HL-60/S4 treated with retinoic acid at 250 ng/mL for 4 days and 3 days (cell line): ENCODE measurements around the gene RCOR1.

ENCODE experiments used
- in situ Hi-C: fragments of 300-500 bp; cut with MboI; formaldehyde crosslinking; loops from 2 replicates; pipeline ENCODE4 v1.7.0; 2022; ENCODE audit warnings: low sequenced_read_pairs

The RCOR1 gene

DNA sequence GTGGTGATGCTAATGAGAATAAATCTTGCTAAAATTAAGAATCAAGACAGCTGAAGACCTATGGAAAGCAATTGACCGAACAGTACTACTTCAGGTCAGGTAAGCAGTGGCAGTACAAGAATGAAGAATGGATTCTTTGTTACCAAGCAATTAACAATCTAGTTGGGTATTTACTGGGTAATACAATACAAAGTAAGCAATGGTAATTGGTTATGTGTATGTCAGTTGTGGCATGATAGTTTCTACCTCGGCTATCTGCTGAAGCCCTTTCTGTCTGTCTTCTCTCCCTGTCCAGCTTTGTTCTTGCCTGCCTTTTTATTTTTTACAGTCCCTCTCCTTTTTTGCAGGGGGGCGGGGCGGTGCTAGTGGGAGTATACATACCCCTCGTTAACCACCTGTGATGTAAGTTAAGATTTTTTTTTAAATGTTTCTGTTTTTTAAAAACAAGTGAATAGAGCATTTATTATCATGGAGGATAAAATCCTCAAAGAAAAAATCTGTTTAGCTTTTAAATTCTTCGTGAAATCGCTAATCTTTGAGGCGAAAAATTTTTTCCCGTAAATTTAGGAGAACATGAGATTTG lies 75.9 kb downstream of the RCOR1 start:
- in situ Hi-C loops: no loop called here

DNA sequence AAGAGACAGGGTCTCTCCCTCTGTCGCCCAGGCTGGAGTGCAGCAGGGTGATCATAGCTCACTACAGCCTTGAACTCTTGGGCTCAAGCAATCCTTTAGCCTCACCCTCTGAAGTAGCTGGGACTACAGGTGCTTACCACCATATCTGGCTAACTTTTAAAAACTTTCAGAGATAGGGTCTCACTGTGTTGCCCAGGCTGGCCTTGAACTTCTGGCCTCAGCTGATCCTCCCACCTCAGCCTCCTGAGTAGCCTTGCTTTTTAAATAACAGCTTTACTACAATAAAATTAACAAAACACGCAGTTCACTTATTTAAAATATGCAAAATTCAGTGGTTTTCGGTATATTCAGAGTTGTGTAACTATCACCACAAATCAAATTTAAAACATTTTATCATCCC lies 79.0 kb downstream of the RCOR1 start:
- in situ Hi-C loops: no loop called here

DNA sequence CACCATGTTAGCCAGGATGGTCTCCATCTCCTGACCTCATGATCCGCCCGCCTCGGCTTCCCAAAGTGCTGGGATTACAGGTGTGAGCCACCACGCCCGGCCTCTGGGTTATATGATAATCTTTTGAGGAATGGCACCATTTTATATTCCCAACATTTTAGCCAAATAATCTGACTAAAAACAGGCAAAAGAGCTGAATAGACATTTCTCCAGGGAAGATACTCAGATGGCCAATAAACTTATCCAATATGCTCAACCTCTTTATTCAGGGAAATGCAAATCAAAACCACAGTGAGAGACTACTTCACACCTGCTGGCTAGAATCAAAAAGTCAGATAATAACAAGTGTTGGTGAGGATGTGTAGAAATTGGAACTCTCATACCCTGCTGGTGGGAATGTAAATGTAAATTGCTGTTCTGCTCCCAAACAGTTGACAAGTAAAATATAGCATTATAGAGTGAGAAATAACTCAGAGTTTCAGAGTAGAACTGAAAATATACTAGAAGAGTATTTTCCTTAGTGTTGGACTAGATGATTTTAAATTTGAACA lies 80.0 kb downstream of the RCOR1 start:
- in situ Hi-C loops: no loop called here

DNA sequence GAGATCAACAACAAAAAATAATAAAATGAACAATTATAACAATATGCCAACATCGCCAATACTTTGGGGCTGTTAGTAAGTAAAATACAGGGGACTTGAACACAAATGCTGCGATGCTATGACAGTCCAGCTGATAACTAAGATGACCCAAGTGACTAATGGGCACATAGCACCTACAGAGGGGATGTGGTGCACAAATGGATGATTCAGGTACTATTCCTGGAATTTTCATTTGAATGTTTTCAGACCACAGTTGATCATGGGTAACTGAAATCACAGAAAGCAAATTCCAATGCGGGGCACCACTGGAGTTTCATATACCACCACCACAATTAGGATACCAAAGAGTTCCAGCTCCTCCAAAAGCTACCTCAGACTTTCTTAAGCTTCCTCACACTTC lies 82.9 kb downstream of the RCOR1 start:
- in situ Hi-C loops: loop anchor here (25.0 kb wide), 1 partner anchor 612 kb away; no protein-coding TSS in a partner anchor

DNA sequence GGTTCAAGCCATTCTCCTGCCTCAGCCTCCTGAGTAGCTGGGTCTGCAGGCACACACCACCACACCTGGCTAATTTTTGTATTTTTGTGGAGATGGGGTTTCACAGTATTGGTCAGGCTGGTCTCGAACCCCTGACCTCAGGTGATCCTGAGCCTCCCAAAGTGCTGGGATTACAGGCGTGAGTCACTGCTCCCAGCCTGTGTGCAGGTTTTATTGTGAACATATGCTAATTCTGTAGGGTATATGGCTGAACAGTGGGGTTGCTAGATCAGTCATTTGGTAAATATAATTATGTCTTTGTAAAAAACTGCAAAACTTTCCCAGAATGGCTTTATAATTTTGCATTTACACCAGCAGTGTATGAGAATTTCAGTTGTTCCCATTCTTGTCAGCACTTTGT lies 85.9 kb downstream of the RCOR1 start:
- in situ Hi-C loops: loop anchor here (25.0 kb wide), 1 partner anchor 609 kb away; no protein-coding TSS in a partner anchor

DNA sequence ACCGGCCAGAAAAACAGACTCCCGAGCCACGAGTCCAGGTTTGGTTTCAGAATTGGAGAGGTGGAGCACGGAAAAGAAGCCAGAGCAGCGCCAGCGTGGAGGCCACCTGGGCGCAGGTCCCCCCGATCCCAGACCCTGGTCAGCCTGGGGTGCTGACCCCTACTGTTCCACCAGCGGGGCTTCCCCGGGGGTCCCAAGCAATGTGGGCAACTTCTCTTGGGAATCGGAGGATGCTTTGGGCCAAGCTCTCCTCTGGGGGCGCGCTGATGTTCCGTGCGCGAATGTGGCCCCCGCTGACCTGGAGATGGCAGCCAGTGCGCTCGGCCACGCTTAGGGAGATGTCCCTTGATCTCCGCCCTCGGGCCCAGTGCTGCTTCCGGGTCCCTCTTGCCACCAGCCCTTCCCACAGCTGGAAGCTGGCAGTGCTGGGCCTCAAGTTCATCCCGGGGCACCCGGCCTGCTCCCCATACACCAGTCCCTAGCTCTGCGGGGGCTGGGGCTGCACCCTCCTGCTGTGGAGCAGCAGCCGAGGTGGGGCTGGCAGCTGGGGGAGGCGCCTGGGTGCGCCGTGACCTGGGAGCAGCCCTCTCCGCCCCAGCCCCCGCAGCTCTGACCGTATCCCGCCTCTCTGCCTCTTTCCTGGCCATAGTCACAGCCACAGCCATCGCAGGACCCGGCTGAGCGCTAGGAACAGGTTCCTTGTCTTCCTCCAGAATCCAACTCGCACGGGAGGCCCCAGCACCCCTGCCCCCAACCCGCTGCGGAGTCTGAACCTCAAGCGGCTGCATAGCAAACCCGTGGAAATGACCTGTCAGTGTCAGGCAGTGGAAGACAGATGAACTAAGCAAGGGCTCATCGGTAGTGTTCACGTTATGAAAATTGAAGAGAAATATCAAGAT lies 91.2 kb downstream of the RCOR1 start:
- in situ Hi-C loops: loop anchor here (25.0 kb wide), 1 partner anchor 604 kb away; no protein-coding TSS in a partner anchor

DNA sequence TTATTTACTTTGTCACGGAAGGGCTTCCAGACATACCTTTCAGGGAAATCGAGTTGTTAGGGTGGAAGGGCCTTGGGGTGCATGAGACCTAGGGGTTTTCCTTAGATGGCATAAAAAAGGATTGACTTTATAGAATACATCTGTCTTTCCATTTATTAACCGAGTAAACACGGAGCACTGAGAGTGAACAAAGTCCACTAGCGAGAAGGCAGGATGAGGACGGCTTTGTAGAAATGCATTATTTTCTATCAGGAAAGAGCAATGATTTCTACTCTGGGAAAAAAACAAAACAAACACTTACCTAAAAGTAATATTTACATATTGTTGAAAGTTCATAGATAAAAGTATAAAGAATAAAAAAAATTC lies 91.8 kb downstream of the RCOR1 start:
- in situ Hi-C loops: loop anchor here (25.0 kb wide), 1 partner anchor 603 kb away; no protein-coding TSS in a partner anchor

DNA sequence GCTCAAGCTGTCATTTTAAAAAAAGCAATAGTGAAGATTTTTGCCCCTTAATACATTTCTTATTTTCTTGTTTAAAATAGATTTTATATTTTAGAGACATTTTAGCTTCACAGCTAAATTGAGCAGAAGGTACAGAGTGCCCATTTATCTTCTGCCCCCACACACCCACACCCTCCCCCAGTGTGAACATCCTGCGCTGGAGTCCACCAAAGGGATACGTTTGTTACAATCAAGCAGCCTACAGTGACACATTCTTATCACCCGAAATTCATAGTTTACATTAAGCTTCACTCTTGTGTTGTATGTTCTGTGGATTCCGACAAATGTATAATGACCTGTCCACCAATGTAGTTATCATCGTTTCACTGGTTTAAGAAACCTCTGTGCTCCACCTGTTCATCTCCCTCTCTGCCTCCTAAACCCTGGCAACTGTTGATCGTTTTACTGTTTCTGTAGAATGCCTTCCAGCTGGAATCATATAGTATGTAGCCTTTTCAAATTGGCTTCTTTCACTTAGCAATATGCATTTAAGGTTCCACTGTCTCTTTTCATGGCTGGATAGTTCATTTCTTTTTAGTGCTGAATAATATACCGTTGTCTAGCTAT lies 93.8 kb downstream of the RCOR1 start:
- in situ Hi-C loops: loop anchor here (25.0 kb wide), 1 partner anchor 601 kb away; no protein-coding TSS in a partner anchor

DNA sequence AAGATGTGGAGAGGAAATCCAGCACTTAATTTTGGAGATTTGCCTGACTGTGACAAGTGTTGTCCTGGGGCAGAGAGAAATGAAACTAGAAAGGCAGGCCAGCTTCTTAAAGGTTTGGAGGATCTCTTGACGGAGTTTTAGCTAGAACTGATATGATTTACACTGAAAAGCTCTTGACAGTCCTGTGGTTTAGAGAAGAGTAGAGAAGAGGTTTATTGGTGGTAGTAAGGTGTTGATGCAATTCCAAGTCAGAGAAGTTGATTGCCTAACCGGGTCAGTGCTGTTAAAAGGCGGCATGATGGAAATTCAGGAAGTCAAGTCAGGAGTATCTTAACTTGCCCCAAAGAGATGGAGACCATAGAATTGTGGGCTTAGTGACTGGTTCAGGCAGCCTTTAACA lies 95.8 kb downstream of the RCOR1 start:
- in situ Hi-C loops: loop anchor here (25.0 kb wide), 1 partner anchor 599 kb away; no protein-coding TSS in a partner anchor

DNA sequence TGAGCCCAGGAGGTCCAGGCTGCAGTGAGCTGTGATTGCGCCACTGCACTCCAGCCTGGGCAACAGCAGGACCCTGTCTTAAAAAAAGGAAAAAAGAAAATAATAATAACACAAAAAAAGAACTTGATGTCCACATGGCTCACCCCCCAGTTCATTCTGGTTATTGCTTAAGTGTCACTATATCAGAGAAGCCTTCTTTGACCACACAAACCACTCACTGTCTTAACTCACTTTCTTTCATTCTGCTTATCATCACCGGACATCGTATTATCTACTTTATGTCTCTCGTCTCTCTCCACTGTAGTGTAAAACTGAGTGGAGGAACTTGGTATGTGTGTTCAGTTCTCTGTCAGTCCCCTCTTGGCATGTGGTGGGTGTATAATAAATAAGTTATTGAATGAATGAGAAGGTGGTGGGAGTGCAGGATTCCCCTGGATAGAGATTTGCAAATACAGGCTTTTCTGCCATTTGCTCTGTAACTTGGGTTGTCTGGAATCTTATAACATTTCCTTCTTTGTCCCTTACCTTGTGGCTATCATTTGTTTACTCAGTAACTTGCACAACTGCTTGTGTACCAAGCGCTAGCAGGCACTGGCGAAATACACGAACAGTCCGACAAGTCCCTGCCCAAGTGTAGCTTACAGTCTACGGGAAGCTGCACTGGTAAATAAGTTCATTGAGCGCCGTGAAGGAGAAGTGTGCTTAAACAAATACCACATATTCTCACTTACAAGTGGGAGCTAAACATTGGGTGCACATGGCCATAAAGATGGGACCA lies 98.2 kb downstream of the RCOR1 start:
- in situ Hi-C loops: loop anchor here (25.0 kb wide), 1 partner anchor 597 kb away; no protein-coding TSS in a partner anchor

DNA sequence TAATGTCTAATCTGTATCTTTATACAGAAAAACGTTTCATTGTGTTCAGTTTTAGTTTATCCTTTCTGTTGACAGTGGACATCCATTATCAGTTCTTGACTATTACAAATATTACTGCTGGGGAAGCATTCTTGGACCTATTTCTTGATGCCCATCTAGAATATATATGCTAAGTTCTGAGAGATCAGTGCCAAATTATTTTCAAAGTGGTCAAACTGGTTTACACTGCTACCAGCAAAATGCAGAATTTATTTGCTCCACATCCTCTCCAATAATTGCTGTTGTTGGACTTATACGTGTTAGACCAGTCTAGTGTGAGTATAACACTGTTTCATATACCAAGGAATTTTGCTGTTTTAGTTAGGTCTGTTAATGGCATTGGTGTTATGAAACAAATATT lies 99.3 kb downstream of the RCOR1 start:
- in situ Hi-C loops: loop anchor here (25.0 kb wide), 1 partner anchor 596 kb away; no protein-coding TSS in a partner anchor

DNA sequence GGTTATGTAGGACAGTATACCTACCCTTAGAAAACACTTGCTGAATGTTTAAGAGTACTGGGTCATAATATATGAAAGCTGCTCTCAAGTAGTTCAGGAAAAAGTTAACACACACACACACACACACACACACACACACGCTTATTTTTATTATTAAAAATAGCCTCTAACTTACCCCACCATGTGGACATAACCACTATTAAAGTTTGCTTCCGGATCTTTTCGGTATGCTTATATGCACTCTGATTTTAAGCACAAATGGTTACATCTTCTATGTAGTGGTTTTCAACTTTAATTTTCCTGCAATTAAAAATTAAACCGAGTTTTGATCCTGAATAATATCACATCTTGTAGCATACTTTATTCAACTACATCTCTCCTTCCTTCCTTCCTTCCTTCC lies 99.9 kb downstream of the RCOR1 start:
- in situ Hi-C loops: loop anchor here (25.0 kb wide), 1 partner anchor 595 kb away; no protein-coding TSS in a partner anchor

DNA sequence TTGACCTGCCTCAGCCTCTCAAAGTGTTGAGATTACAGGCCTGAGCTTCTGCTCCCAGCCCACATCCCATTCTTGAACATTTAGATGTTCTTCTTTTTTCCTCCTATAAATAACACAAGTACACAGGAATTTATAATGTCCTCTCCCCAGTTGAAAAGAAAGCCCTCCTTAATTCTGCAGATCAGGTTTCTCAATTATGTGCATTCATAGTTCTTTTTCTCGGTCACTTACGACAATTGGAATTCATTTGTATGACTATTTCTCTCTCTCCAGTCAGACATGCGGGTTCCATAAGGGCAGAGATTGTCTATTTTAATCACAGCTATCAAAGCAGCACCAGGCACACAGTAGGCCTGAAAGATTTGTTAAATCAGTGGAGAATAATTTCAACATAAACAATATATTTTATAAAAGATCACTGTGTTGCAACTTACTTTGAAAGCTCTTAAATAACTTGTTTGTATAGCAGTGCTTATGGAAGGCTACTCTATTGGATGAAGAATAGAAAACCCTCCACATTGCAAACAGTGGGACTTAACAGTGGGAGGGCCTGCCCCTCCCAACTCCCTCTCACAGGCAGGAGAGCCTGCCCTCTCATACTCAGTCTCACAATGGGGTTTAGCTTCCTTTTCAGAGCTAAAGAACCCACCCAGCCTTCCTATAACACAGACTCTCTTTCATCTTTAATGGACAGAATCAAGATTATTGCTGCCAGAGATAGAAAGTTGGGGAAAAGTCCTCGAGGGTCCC lies 100.7 kb downstream of the RCOR1 start:
- in situ Hi-C loops: loop anchor here (25.0 kb wide), 1 partner anchor 594 kb away; no protein-coding TSS in a partner anchor

DNA sequence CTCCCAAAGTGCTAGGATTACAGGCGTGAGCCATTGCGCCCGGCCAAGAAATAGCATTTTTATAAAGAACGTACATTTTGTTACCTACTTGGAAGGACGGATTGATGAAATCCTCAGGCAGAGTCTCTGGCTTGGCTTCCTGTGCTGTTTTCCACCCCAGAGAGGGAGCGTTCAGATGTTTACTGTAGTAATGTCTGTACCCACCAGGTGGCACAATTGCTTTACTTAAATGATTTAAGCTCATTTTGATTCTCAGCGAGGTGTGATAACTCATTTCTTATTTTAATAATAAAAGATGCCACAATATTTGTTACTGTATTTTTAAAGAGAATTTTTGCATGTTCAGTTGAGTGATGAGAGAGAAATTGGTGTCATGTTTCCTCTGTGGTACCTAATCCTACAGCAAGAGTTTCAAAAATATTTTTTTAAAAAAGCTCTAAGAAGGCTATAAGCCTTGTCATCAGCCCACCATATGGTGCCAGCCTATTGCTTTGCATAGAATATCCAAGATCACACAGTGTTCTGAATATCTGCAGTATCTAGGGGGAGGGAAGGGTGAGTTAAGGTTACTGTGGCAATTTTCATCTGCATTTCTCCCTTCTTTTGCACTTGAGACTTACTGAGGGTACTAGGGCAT lies 102.2 kb downstream of the RCOR1 start:
- in situ Hi-C loops: loop anchor here (25.0 kb wide), 1 partner anchor 593 kb away; no protein-coding TSS in a partner anchor

DNA sequence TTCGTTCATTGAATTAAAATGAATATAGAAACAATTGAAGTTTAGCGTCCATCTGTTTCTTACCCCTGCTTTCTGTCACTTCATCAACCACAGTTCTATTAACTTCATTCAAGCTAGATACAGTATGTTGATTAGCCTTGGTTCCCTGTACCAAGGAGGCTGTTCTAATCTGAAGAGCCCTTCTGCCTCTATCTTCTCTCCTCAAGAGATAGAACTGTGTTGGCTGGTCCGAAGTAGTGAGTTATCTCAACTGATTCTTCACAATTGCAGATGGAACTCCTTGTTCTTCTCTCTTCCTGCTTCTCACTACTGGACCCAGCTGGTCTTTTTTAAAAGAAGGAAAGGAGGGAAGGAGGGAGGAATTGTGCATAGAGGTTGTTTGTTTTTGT lies 102.7 kb downstream of the RCOR1 start:
- in situ Hi-C loops: loop anchor here (25.0 kb wide), 1 partner anchor 592 kb away; no protein-coding TSS in a partner anchor

DNA sequence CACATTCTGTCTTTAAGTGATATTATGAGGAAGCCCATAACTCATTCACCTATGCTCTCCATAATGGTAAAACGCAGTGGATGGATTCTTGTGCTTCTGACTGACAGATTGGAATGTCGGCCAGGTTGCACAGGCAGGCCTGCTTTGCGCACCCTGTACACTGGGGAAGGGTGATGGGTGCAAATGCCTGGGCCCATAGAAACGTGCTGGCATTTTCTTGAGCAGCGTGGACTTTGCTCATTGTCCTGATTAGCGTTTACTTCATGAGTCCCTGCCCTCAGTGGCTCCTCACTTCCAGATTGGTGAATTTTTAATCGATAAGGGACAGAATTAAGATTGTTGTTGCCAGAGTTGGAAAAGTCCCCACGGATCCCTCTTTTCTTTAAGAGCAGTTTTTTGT lies 103.9 kb downstream of the RCOR1 start:
- in situ Hi-C loops: loop anchor here (25.0 kb wide), 1 partner anchor 591 kb away; no protein-coding TSS in a partner anchor

DNA sequence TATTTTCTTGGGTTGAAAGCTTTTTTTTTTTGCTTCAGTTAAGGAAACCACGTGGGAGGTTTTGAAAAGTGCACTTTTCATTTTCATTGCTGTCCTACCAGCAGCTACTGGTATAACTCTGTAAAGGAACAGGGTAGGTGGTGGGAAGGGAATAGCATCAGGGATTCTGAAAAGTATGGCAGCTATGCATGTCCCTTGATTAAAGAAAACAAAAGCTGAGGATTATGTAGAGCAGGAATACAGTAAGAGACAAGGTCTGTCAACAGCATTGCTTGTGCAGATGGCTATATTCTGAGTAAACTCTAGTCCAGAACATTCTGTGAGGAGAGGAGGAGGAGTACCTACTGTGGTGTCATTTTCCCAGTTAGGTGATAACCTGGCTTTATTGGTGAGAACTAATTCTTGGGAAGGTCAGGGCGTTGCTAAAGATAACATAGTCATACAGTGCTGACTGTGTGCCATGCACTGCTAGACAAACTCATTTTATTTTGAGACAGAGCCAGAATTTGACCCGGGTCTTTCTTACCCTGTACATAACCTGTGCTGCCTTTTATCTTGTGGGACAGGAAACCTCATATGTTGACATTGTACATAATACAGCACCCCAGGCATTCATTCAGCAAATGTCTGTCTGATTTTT lies 104.5 kb downstream of the RCOR1 start:
- in situ Hi-C loops: loop anchor here (25.0 kb wide), 1 partner anchor 590 kb away; no protein-coding TSS in a partner anchor

DNA sequence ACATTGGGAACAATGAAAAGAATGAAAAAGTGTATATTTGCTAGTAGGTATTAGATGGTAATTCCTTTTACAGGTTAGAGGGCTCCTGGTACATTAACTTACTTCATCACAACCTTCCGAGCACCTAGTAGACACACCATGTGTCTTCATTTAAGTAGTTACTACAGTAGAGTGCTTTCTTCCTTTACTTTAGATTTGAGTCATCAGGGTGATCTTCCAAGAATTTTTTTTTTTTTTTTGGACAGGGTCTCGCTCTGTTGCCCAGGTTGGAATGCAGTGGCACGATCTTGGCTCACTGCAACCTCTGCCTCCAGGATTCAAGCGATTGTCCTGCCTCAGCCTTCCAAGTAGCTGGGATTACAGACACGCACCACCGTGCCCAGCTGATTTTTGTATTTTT lies 105.1 kb downstream of the RCOR1 start:
- in situ Hi-C loops: loop anchor here (25.0 kb wide), 1 partner anchor 590 kb away; no protein-coding TSS in a partner anchor
